Measurements from ENCODE around the gene TRAPPC1.

Gene TRAPPC1

DNA sequence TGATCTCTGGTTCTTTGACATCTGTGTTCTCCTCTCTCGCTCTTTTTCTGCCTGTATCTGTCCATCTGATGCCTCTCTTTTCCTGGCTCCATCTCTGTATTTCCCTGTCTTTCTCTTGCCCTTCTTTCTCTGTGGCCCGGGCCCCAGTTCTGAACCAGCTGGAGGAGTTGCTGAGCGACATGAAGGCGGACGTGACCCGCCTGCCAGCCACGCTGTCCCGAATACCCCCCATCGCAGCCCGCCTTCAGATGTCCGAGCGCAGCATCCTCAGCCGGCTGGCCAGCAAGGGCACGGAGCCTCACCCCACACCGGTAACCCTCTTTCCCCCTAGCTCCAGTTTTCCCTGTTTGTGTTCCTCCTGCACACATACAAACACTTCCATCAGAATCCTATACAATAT lies 21.5 kb downstream of the TRAPPC1 start:
- DNase-seq (ENCODE audit: low spot score), result no peak
- TF ChIP-seq, protein P1, sequence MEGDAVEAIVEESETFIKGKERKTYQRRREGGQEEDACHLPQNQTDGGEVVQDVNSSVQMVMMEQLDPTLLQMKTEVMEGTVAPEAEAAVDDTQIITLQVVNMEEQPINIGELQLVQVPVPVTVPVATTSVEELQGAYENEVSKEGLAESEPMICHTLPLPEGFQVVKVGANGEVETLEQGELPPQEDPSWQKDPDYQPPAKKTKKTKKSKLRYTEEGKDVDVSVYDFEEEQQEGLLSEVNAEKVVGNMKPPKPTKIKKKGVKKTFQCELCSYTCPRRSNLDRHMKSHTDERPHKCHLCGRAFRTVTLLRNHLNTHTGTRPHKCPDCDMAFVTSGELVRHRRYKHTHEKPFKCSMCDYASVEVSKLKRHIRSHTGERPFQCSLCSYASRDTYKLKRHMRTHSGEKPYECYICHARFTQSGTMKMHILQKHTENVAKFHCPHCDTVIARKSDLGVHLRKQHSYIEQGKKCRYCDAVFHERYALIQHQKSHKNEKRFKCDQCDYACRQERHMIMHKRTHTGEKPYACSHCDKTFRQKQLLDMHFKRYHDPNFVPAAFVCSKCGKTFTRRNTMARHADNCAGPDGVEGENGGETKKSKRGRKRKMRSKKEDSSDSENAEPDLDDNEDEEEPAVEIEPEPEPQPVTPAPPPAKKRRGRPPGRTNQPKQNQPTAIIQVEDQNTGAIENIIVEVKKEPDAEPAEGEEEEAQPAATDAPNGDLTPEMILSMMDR (IDR thresholded peaks at IDR 0.05; ENCODE audit: extremely low read depth, insufficient read depth, missing control alignments), result no peak
- in situ Hi-C loops (cut with MboI; ENCODE audit: low pct_unique_long_range_greater_than_20kb, low sequenced_read_pairs, unreplicated experiment), result loop anchor here (10.0 kb wide), 1 partner anchor 75 kb away; no protein-coding TSS in a partner anchor

- in situ Hi-C loops (cut with MboI; ENCODE audit: low pct_unique_long_range_greater_than_20kb, low sequenced_read_pairs, unreplicated experiment), result no loop called here
- TF ChIP-seq, protein P1 (IDR thresholded peaks at IDR 0.05; ENCODE audit: extremely low read depth, insufficient read depth, missing control alignments), result no peak
These were observed 22.7 kb downstream of the TRAPPC1 start for GRCh38 chr17:7909089-7909488.

GRCh38 chr17:7903154-7904103 lies 28.3 kb downstream of the TRAPPC1 start:
- in situ Hi-C loops (cut with MboI; ENCODE audit: low pct_unique_long_range_greater_than_20kb, low sequenced_read_pairs, unreplicated experiment), result no loop called here
- DNase-seq (ENCODE audit: low spot score), result no peak

More at GRCh38 chr17:7909089-7909488, 22.7 kb downstream of the TRAPPC1 start:
- no peak for DNase-seq (ENCODE audit: low spot score)

GRCh38 chr17:7897773-7898172 lies 34.0 kb downstream of the TRAPPC1 start:
- DNase-seq (ENCODE audit: low spot score), result no peak
- in situ Hi-C loops (cut with MboI; ENCODE audit: low pct_unique_long_range_greater_than_20kb, low sequenced_read_pairs, unreplicated experiment), result no loop called here
- TF ChIP-seq, protein P1 (IDR thresholded peaks at IDR 0.05; ENCODE audit: extremely low read depth, insufficient read depth, missing control alignments), result peak; percentile 24

More at GRCh38 chr17:7903154-7904103, 28.3 kb downstream of the TRAPPC1 start:
- TF ChIP-seq, protein P1 (IDR thresholded peaks at IDR 0.05; ENCODE audit: extremely low read depth, insufficient read depth, missing control alignments), result no peak

DNA sequence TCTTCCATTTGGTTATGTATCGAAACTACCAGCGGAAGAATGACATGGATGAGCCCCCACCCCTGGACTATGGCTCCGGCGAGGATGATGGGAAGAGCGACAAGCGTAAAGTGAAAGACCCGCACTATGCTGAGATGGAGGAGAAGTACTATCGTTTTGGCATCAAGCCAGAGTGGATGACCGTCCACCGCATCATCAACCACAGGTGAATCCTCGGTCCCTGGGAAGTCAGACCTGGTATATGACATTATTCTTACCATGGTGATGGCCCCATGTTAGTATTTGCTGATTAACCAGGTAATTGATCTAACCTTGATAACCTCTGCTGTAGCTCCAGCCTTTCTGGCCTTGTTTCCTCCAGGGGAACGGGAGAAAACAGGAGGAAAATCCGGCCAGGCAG lies 34.7 kb downstream of the TRAPPC1 start:
- DNase-seq (ENCODE audit: low spot score), result no peak
- in situ Hi-C loops (cut with MboI; ENCODE audit: low pct_unique_long_range_greater_than_20kb, low sequenced_read_pairs, unreplicated experiment), result no loop called here
- TF ChIP-seq, protein P1 (IDR thresholded peaks at IDR 0.05; ENCODE audit: extremely low read depth, insufficient read depth, missing control alignments), result no peak

GRCh38 chr17:7894866-7895265 lies 36.9 kb downstream of the TRAPPC1 start:
- no peak for DNase-seq (ENCODE audit: low spot score)
- TF ChIP-seq, protein P1 (IDR thresholded peaks at IDR 0.05; ENCODE audit: extremely low read depth, insufficient read depth, missing control alignments), result no peak
- in situ Hi-C loops (cut with MboI; ENCODE audit: low pct_unique_long_range_greater_than_20kb, low sequenced_read_pairs, unreplicated experiment), result no loop called here
